Vagina (tissue), 2 donors: ENCODE results near the gene TDRD7. TPM values are rescaled to one million over a fixed set of nuclear protein-coding genes. Genes with fewer than 3 reads are reported as not detected.

Experiments
- DNase-seq, 2 donors: peaks; one replicate each; pipeline ENCODE4 v3.0.0-alpha.2; 2017; ENCODE audit errors: extremely low spot score in 2 of 2
- H3K27ac ChIP-seq: fragments of 200-600 bp; sonication (generic); one replicate; pipeline ENCODE4 v1.5.1; 2019
- H3K27me3 ChIP-seq: fragments of 200-600 bp; sonication (generic); one replicate; pipeline ENCODE4 v1.5.1; 2019
- H3K36me3 ChIP-seq, 2 donors: fragments of 200-600 bp; sonication (generic); one replicate each; pipeline ENCODE4 v1.5.1; 2017 to 2019
- H3K4me1 ChIP-seq: fragments of 200-600 bp; sonication (generic); one replicate; pipeline ENCODE4 v1.5.1; 2019
- H3K4me3 ChIP-seq, 2 donors: fragments of 200-600 bp; sonication (generic); 1 replicate in 1 of 2; 2 replicates in 1 of 2; pipeline ENCODE4 v1.5.1; 2016 to 2019
- H3K9me3 ChIP-seq: fragments of 200-600 bp; sonication (generic); one replicate; pipeline ENCODE4 v1.5.1; 2019
- POLR2A ChIP-seq, 2 donors: fragments of 450-650 bp; IDR thresholded peaks; one replicate each; pipeline ENCODE4 v1.6.1; 2017; ENCODE audit warnings: antibody characterized with exemption in 2 of 2, mild to moderate bottlenecking in 2 of 2, moderate library complexity in 2 of 2
- POLR2AphosphoS5 ChIP-seq, 2 donors: sonication (generic); formaldehyde crosslinking; IDR thresholded peaks; one replicate each; pipeline ENCODE4 v1.9.0; 2017; ENCODE audit warnings: antibody characterized with exemption in 2 of 2, mild to moderate bottlenecking in 2 of 2, low read depth in 1 of 2; ENCODE audit not compliant: insufficient read depth in 1 of 2
- intact Hi-C: fragments of 100-400 bp; cut with DNase I; formaldehyde crosslinking; loops from one replicate; pipeline ENCODE4 v1.15.1; 2023
- total RNA-seq: library from RNA; depleted of rRNA; stranded (reverse); fragments of >200 nt; gene quantifications from one replicate; pipeline ENCODE4 v1.2.3, GENCODE V29; 2016
- TF ChIP-seq, protein P1 (sequence below), 3 experiments: fragments of 450-650 bp in 2 of 3; fragments of 200-600 bp in 1 of 3; sonication (generic) in 1 of 3; IDR thresholded peaks; one replicate each; pipeline ENCODE4 v1.5.1; 2017 to 2019; ENCODE audit warnings: antibody characterized with exemption in 3 of 3, mild to moderate bottlenecking in 2 of 3, moderate library complexity in 2 of 3

Gene TDRD7
- total RNA-seq, 1 donor from 2014 or later: 13.5 TPM

DNA sequence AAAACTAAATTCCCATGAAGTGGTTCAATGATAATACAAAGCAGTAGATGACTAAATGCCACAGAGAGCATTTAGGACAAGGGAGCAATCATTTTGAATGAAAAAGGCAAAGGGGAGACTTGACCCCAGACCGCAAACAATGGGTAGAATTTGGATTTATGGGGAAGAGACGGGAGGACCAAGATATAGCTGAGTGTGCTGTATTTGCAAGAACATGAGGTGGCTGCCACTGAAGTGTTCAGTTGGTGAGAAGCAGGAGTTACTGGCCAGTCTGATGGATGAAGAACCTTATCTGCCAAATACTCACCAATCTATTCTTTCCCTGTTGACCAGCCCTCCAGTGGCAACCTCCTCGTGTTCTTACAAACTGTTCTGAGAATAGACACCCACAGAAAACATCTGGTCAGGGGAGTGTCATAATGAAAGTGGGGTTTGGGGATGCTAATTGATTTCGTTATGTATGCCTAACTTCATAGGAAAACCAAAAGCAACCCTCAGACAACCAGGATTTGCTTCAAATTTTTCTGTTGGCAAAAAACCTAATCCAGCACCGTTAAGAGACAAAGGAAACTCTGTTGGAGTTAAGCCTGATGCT, 19.8 kb downstream of the TDRD7 start:
- Histone ChIP-seq H3K27ac (no peak overlapping the region), H3K4me1 (no peaks in the 10 kb centered on the region), H3K27me3 (no peaks in the 10 kb centered on the region), H3K36me3 (peaks cover 0 to 16% of the 10 kb centered on the region in 2 donors), H3K4me3 (no peak overlapping the region), H3K9me3 (no peaks in the 10 kb centered on the region)
- TF ChIP-seq, protein P1, sequence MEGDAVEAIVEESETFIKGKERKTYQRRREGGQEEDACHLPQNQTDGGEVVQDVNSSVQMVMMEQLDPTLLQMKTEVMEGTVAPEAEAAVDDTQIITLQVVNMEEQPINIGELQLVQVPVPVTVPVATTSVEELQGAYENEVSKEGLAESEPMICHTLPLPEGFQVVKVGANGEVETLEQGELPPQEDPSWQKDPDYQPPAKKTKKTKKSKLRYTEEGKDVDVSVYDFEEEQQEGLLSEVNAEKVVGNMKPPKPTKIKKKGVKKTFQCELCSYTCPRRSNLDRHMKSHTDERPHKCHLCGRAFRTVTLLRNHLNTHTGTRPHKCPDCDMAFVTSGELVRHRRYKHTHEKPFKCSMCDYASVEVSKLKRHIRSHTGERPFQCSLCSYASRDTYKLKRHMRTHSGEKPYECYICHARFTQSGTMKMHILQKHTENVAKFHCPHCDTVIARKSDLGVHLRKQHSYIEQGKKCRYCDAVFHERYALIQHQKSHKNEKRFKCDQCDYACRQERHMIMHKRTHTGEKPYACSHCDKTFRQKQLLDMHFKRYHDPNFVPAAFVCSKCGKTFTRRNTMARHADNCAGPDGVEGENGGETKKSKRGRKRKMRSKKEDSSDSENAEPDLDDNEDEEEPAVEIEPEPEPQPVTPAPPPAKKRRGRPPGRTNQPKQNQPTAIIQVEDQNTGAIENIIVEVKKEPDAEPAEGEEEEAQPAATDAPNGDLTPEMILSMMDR (IDR thresholded peaks at IDR 0.05): no peak
- TF ChIP-seq POLR2A (IDR thresholded peaks at IDR 0.05): no peak
- TF ChIP-seq POLR2AphosphoS5 (IDR thresholded peaks at IDR 0.05; ENCODE audit: insufficient read depth in 1 of 2, low read depth in 1 of 2): no peak
- intact Hi-C loops: no loop called here
- no peak for DNase-seq

DNA sequence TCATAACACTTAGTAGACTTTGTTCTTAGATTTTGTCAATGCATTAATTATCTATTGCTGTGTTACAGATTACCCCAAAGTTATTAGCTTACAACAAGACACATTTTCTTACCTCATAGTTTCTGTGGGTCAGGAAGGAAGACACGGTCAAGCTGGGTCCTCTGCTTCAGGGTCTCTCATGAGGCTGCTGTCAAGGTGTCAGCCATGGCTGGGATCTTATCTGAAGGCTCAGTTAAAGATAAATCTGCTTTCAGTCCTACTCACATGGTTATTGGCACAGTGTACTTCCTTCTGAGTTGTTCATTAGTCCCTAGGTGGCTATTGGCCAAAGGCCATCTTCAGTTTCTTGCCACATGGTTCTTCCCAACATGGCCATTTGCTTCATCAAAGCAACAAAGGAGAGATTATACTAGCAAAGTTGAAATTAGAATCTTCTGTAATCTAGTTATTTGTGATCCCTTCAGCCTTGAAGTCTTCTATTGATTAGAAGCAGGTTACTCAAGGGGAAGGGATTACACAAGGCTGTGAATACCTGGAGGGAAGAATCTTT, 25.2 kb downstream of the TDRD7 start:
- intact Hi-C loops: no loop called here
- peaks cover 0 to 6% of the 10 kb centered on the region in 2 donors for H3K36me3 ChIP-seq

DNA sequence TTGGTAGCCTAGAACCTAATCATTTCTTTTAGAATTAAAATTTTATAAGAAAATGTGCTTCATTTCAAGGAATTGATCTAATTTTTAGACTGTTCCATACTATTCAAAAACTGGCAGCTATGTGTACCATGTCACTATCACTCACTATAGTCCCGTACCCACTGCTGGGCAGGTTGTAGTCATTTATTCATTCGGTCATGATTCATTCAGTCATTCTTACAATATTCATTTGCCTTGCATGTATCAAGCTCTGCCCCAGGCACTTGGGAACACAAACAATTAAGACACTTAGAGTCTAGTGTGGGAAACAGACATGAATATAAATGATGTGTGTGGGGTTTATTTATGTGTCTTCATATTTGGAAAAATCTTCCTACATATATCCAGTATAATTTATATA, 26.4 kb downstream of the TDRD7 start:
- TF ChIP-seq POLR2A (IDR thresholded peaks at IDR 0.05) (no peak), POLR2AphosphoS5 (IDR thresholded peaks at IDR 0.05; ENCODE audit: insufficient read depth in 1 of 2, low read depth in 1 of 2) (no peak)
- TF ChIP-seq, protein P1 (IDR thresholded peaks at IDR 0.05): no peak
- Histone ChIP-seq H3K4me1 (peaks cover 7% of the 10 kb centered on the region), H3K4me3 (no peak overlapping the region), H3K27me3 (no peaks in the 10 kb centered on the region), H3K9me3 (no peaks in the 10 kb centered on the region), H3K36me3 (peaks cover 0 to 6% of the 10 kb centered on the region in 2 donors), H3K27ac (no peak overlapping the region)
- intact Hi-C loops: no loop called here
- no peak for DNase-seq

More for the DNA sequence above, 25.2 kb downstream of the TDRD7 start:
- Histone ChIP-seq H3K4me3 (no peak overlapping the region), H3K27me3 (no peaks in the 10 kb centered on the region), H3K27ac (no peak overlapping the region), H3K4me1 (peaks cover 7% of the 10 kb centered on the region), H3K9me3 (no peaks in the 10 kb centered on the region)
- no peak for TF ChIP-seq POLR2AphosphoS5 (IDR thresholded peaks at IDR 0.05; ENCODE audit: insufficient read depth in 1 of 2, low read depth in 1 of 2)
- TF ChIP-seq, protein P1 (IDR thresholded peaks at IDR 0.05): no peak
- no peak for DNase-seq

DNA sequence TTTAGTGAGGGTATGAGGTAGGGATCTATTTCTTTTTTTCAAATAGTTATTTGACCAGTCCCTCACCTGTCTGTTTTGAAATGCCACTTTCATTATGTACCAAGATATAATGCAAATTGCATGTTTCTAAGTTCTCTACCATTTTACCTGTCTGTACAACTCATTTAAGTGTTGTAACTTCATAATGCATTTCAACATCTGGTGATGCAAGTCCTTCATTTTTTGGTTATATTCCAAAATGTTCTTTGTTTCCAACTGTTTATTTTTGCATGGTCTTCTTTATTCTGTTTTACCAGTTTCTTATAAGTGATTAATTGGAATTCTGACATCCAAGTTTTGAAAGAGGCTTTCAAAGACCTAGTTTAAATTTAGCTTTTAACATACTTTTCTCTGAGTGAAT, 26.8 kb downstream of the TDRD7 start:
- Histone ChIP-seq H3K4me1 (peaks cover 7% of the 10 kb centered on the region), H3K36me3 (peaks cover 0 to 6% of the 10 kb centered on the region in 2 donors), H3K4me3 (no peak overlapping the region), H3K27ac (no peak overlapping the region), H3K27me3 (no peaks in the 10 kb centered on the region), H3K9me3 (no peaks in the 10 kb centered on the region)
- DNase-seq: no peak
- TF ChIP-seq, protein P1 (IDR thresholded peaks at IDR 0.05): no peak
- TF ChIP-seq POLR2A (IDR thresholded peaks at IDR 0.05) (no peak), POLR2AphosphoS5 (IDR thresholded peaks at IDR 0.05; ENCODE audit: insufficient read depth in 1 of 2, low read depth in 1 of 2) (no peak)
- intact Hi-C loops: no loop called here

DNA sequence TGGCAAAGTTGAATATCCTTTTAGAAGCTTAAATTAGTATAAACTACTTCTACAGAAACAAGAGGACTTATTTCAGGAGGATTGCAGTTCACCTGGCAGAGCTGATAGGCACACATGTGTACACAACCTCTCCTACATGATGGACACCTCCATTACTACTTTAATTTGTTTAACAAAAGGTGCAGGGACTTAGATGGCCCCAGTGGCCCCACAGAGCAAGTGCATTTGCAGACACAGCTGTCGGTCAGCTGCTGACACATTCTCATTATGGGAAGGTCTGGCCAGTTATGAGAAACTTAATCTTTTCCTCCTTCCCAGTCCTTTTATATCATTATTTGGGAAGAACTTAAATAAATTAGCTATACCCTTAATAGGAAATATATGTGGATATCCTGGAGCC, 28.3 kb downstream of the TDRD7 start:
- TF ChIP-seq, protein P1 (IDR thresholded peaks at IDR 0.05): no peak
- TF ChIP-seq POLR2AphosphoS5 (IDR thresholded peaks at IDR 0.05; ENCODE audit: insufficient read depth in 1 of 2, low read depth in 1 of 2) (no peak), POLR2A (IDR thresholded peaks at IDR 0.05) (no peak)
- Histone ChIP-seq H3K4me1 (peaks cover 7% of the 10 kb centered on the region), H3K36me3 (peaks cover 0 to 6% of the 10 kb centered on the region in 2 donors), H3K27ac (no peak overlapping the region), H3K27me3 (no peaks in the 10 kb centered on the region), H3K4me3 (no peak overlapping the region), H3K9me3 (no peaks in the 10 kb centered on the region)
- intact Hi-C loops: no loop called here
- DNase-seq: no peak
